ENCODE results near the gene DHDDS. TPM values are rescaled to one million over a fixed set of nuclear protein-coding genes. Genes with fewer than 3 reads are reported as not detected.
A peak's percentile ranks its signal among the peaks of the same experiment; 100 is the strongest.

DHDDS gene
- total and polyA plus RNA-seq, 2 of the 13 experiments (the other 11 are each of a cell fraction or from before 2014, with no cell fraction given), result 18.9 to 28.3 TPM

DNA sequence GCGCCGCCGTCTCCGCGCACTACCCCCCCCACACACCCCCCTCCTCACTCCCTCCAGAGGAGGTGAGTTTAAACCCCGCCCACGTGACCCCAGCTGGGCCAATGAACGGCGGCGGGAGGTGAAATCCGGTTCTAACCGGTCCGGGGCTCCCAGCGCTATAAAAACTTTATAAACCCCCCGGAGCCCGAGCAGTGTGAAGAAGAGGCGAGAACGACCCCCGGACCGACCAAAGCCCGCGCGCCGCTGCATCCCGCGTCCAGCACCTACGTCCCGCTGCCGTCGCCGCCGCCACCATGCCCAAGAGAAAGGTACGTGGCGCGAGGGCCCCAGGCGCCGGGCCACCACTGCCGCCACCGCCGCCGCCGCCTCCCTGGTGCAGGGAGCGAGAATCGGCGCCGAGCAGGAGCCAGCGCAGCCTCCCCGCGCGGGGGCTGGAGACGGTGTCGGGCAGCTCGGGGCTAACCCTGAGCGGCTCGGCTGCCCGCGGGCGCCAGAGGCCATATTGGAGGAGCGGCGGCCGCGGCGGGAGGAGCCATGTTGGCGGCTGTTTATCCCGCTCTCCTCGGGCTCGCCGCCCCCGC, 40.3 kb downstream of the DHDDS start, which contains the start of gene HMGN2 (continued):
- TF ChIP-seq FOXJ3 (CRISPR knock-in tag; IDR thresholded peaks at IDR 0.05; ENCODE audit: borderline replicate concordance) (no peak), MIER3 (CRISPR knock-in tag; IDR thresholded peaks at IDR 0.05; ENCODE audit: borderline replicate concordance) (no peak), ZMYM2 (CRISPR knock-in tag; IDR thresholded peaks at IDR 0.05) (no peak), TEAD2 (CRISPR knock-in tag; IDR thresholded peaks at IDR 0.05) (no peak), ZNF414 (CRISPR knock-in tag; IDR thresholded peaks at IDR 0.05) (no peak), DNMT3B (CRISPR knock-in tag; conservative IDR thresholded peaks at IDR 0.05) (no peak), DR1 (CRISPR knock-in tag; IDR thresholded peaks at IDR 0.05) (no peak), ZSCAN21 (CRISPR knock-in tag; IDR thresholded peaks at IDR 0.05; ENCODE audit: borderline replicate concordance) (no peak), AKAP8 (CRISPR knock-in tag; IDR thresholded peaks at IDR 0.05) (no peak; the same call in 1 of the 2 replicates), ATF7-NPFF (CRISPR knock-in tag; IDR thresholded peaks at IDR 0.05; ENCODE audit: low read depth) (no peak), ZFX (CRISPR knock-in tag; IDR thresholded peaks at IDR 0.05; ENCODE audit: low read depth) (peak; percentile 69), ZNF792 (CRISPR knock-in tag; IDR thresholded peaks at IDR 0.05) (no peak), ZNF224 (CRISPR knock-in tag; IDR thresholded peaks at IDR 0.05) (no peak; the same call in 1 of the 2 replicates), NR2F6 (IDR thresholded peaks at IDR 0.05) (no peak), NR2F6 (CRISPR knock-in tag; IDR thresholded peaks at IDR 0.05) (no peak), ZNF24 (IDR thresholded peaks at IDR 0.05) (no peak), ZNF138 (CRISPR knock-in tag; IDR thresholded peaks at IDR 0.05; ENCODE audit: low read depth) (no peak), ZBTB7B (CRISPR knock-in tag; IDR thresholded peaks at IDR 0.05) (no peak), FOSL2 (CRISPR knock-in tag; IDR thresholded peaks at IDR 0.05) (no peak), ZNF597 (CRISPR knock-in tag; IDR thresholded peaks at IDR 0.05) (no peak), DMAP1 (CRISPR knock-in tag; IDR thresholded peaks at IDR 0.05) (0 out of 2 replicates have a peak, but pooled peaks have one; percentile 42), SNAPC2 (CRISPR knock-in tag; IDR thresholded peaks at IDR 0.05) (no peak), SOX13 (IDR thresholded peaks at IDR 0.05) (no peak; the same call in 1 of the 2 replicates), SOX13 (CRISPR knock-in tag; conservative IDR thresholded peaks at IDR 0.05 in 1 of 2, IDR thresholded peaks at IDR 0.05 in 1 of 2) (no peak), STAT5B (CRISPR knock-in tag; IDR thresholded peaks at IDR 0.05) (no peak), REXO4 (CRISPR knock-in tag; IDR thresholded peaks at IDR 0.05; ENCODE audit: borderline replicate concordance) (no peak)
- TF ChIP-seq, protein P1, sequence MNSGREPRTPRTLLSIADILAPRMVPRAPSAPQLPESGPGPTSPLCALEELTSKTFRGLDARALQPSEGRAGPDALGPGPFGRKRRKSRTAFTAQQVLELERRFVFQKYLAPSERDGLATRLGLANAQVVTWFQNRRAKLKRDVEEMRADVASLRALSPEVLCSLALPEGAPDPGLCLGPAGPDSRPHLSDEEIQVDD (CRISPR knock-in tag; IDR thresholded peaks at IDR 0.05; ENCODE audit: borderline replicate concordance), result peak; percentile 48; the same call in 1 of the 2 replicates
- TF ChIP-seq, protein P2, sequence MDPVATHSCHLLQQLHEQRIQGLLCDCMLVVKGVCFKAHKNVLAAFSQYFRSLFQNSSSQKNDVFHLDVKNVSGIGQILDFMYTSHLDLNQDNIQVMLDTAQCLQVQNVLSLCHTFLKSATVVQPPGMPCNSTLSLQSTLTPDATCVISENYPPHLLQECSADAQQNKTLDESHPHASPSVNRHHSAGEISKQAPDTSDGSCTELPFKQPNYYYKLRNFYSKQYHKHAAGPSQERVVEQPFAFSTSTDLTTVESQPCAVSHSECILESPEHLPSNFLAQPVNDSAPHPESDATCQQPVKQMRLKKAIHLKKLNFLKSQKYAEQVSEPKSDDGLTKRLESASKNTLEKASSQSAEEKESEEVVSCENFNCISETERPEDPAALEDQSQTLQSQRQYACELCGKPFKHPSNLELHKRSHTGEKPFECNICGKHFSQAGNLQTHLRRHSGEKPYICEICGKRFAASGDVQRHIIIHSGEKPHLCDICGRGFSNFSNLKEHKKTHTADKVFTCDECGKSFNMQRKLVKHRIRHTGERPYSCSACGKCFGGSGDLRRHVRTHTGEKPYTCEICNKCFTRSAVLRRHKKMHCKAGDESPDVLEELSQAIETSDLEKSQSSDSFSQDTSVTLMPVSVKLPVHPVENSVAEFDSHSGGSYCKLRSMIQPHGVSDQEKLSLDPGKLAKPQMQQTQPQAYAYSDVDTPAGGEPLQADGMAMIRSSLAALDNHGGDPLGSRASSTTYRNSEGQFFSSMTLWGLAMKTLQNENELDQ (CRISPR knock-in tag; IDR thresholded peaks at IDR 0.05; ENCODE audit: borderline replicate concordance), result no peak
